ENCODE results near the gene CAPRIN1. TPM values are rescaled to one million over a fixed set of nuclear protein-coding genes. Genes with fewer than 3 reads are reported as not detected.

Gene CAPRIN1
- total RNA-seq, 1 donor from 2014 or later, result 164 TPM

DNA sequence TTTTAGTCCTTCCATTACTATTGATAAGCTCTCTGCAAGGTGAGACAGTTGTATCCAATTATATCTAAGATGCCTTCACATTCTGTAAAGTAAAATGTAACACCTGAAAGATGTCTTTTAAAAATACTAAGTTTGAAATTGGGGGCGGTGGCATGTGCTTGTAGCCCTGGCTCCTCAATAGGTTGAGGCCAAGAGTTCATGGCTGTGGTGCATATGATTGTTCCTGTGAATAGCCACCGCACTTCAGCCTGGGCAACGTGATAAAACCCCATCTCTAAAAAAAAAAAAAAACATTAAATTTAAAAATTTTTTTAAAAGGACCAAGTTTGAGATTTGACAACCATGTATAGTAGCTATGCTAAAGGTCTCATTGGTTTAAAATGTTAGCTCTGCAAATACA, 20.5 kb downstream of the CAPRIN1 start:
- ATAC-seq (no peak), DNase-seq (no peak)
- intact Hi-C loops (cut with DNase I), result no loop called here
- peaks cover 13% of the 10 kb centered on the region for H3K4me1 ChIP-seq
- no peaks in the 10 kb centered on the region for H3K27me3 ChIP-seq
- H3K9me3 ChIP-seq, result no peaks in the 10 kb centered on the region
- H3K4me3 ChIP-seq, result no peak overlapping the region
- no peak overlapping the region for H3K27ac ChIP-seq
- peaks cover 61% of the 10 kb centered on the region for H3K36me3 ChIP-seq
- no peak for TF ChIP-seq CTCF (IDR thresholded peaks at IDR 0.05)

DNA sequence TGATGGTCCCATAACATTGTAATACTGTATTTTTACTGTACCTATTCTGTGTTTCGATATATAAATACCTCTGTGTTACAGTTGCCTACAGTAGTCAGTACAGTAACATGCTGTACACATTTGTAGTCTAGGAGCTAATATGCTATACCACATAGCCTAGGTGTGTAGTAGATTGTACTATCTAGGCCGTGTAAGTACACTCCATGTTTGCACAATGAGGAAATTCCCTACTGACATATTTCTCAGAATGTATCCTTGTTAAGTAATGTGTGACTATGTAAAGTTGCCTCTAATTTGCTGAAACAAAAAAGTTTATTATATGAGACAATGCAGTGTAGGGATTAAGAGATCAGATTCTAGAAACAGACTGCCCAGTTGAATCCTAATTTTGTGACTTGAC, 21.3 kb downstream of the CAPRIN1 start:
- ATAC-seq (no peak), DNase-seq (no peak)
- no peak overlapping the region for H3K27ac ChIP-seq
- intact Hi-C loops (cut with DNase I), result no loop called here
- H3K27me3 ChIP-seq, result no peaks in the 10 kb centered on the region
- TF ChIP-seq CTCF (IDR thresholded peaks at IDR 0.05), result no peak
- H3K4me3 ChIP-seq, result no peak overlapping the region
- no peaks in the 10 kb centered on the region for H3K9me3 ChIP-seq
- peaks cover 10% of the 10 kb centered on the region for H3K4me1 ChIP-seq
- peaks cover 69% of the 10 kb centered on the region for H3K36me3 ChIP-seq

GRCh38 chr11:34074391-34074790, 22.9 kb downstream of the CAPRIN1 start:
- no peak for TF ChIP-seq CTCF (IDR thresholded peaks at IDR 0.05)
- H3K36me3 ChIP-seq, result peaks cover 85% of the 10 kb centered on the region
- DNase-seq, result no peak
- no peaks in the 10 kb centered on the region for H3K4me1 ChIP-seq
- intact Hi-C loops (cut with DNase I), result no loop called here
- no peak overlapping the region for H3K4me3 ChIP-seq
- no peaks in the 10 kb centered on the region for H3K27me3 ChIP-seq
- H3K27ac ChIP-seq, result no peak overlapping the region
- no peaks in the 10 kb centered on the region for H3K9me3 ChIP-seq
- ATAC-seq, result no peak

DNA sequence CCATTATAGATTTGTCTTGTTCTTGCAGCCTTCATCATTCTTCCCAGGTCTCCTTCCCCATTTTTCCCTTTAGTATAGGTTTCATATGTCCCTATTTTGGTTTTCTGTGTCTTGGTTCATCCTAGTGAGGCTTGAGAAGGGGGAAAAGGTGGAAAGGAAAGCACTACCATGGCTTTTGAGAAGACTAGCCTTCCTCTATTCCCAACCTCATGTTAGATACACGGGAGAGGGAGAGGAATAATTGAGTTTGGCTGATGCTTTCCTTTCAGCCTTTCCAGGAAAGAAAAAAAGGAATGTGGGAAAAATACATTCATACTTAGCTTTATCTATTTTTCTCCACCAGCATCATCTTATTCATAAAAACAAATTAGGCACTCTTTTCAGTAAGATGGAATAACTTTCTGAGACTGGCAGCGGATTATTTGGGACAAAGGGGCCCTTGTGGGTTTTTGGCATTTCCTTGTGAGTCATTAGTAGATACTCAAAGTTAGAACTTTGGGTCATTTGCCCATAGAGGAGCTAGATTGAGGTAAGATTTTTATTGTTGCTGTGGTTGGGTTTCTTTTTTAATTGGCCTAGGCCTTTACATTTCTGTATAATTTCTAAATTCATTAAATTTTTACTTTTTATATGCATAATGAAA, 23.8 kb downstream of the CAPRIN1 start:
- Histone ChIP-seq H3K27me3 (no peaks in the 10 kb centered on the region), H3K9me3 (no peaks in the 10 kb centered on the region), H3K27ac (no peak overlapping the region), H3K4me1 (no peaks in the 10 kb centered on the region), H3K4me3 (no peak overlapping the region), H3K36me3 (peaks cover 94% of the 10 kb centered on the region)
- TF ChIP-seq CTCF (IDR thresholded peaks at IDR 0.05), result no peak
- intact Hi-C loops (cut with DNase I), result no loop called here
- ATAC-seq (no peak), DNase-seq (no peak)

DNA sequence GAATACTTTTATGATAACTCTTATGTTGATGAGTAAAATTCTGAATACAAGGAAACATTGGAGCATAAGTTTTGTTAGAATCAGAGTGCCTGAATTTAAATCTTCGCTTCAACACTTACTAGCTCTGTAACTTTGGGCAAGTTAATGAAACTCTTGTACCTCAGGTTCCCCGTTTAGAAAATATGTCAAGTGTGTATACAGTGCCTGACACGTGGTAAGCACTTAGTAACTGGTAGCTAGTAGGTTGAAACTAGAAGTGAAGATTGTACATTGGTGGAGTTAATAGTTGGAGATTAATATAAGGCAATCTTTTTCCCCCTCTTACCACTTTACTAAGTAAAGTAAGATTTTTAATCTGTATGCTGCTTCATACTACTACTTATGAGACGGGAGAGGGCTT, 29.1 kb downstream of the CAPRIN1 start:
- no peaks in the 10 kb centered on the region for H3K9me3 ChIP-seq
- no peak overlapping the region for H3K4me3 ChIP-seq
- DNase-seq (no peak), ATAC-seq (peak; percentile 74)
- peaks cover 100% of the 10 kb centered on the region for H3K36me3 ChIP-seq
- no peak for TF ChIP-seq CTCF (IDR thresholded peaks at IDR 0.05)
- H3K27ac ChIP-seq, result no peak overlapping the region
- H3K4me1 ChIP-seq, result no peaks in the 10 kb centered on the region
- no peaks in the 10 kb centered on the region for H3K27me3 ChIP-seq
- intact Hi-C loops (cut with DNase I), result no loop called here

- Histone ChIP-seq H3K4me3 (no peak overlapping the region), H3K4me1 (no peaks in the 10 kb centered on the region), H3K27me3 (no peaks in the 10 kb centered on the region), H3K36me3 (peaks cover 96% of the 10 kb centered on the region), H3K9me3 (no peaks in the 10 kb centered on the region), H3K27ac (no peak overlapping the region)
- DNase-seq, result no peak
- intact Hi-C loops (cut with DNase I), result no loop called here
- no peak for TF ChIP-seq CTCF (IDR thresholded peaks at IDR 0.05)
- no peak for ATAC-seq
These were observed 33.1 kb downstream of the CAPRIN1 start for GRCh38 chr11:34084637-34085036.

Measured in upper lobe of right lung (tissue), 1 donor.